CD4-positive, alpha-beta T cell (primary cell): ENCODE results near the gene ACADS. TPM values are rescaled to one million over a fixed set of nuclear protein-coding genes. Genes with fewer than 3 reads are reported as not detected.
A peak's percentile ranks its signal among the peaks of the same experiment; 100 is the strongest.

Experiments used
- ATAC-seq: fragments of 200-7000 bp; cut with Tn5 transposase; one replicate; pipeline ENCODE4 v1.10.0; 2022; ENCODE audit warnings: mild to moderate bottlenecking; ENCODE audit not compliant: poor library complexity
- CTCF ChIA-PET: fragments of 350-600 bp; sonication (Branson Sonifier 250); formaldehyde crosslinking; loops from one replicate; lab custom pipeline; 2021; ENCODE audit warnings: antibody characterized with exemption, inconsistent platforms; lab: Charles Lee
- POLR2A ChIA-PET: fragments of 350-600 bp; sonication (Branson Sonifier 250); formaldehyde crosslinking; loops from one replicate; lab custom pipeline; 2021; ENCODE audit warnings: antibody characterized with exemption, inconsistent platforms; lab: Charles Lee
- DNase-seq, 14 experiments: peaks; one replicate each; pipeline ENCODE4 v3.0.0-alpha.2; 2013 to 2020; ENCODE audit warnings: mixed read lengths in 2 of 14
- H3K27ac ChIP-seq, 2 donors: one replicate each; pipeline versions ENCODE4 v1.5.1 to v1.7.0; 2013; ENCODE audit warnings: low read length in 2 of 2, low read depth in 1 of 2, mild to moderate bottlenecking in 1 of 2
- H3K27me3 ChIP-seq, 2 experiments: 1 replicate in 1 of 2; 2 replicates in 1 of 2; pipeline versions ENCODE4 v1.6.1 to v1.7.0; 2013; ENCODE audit warnings: low read length in 2 of 2, control low read depth in 1 of 2, mild to moderate bottlenecking in 1 of 2, moderate library complexity in 1 of 2; ENCODE audit not compliant: insufficient read depth in 2 of 2, control insufficient read depth in 1 of 2
- H3K36me3 ChIP-seq: one replicate; pipeline ENCODE4 v1.6.1; 2013; ENCODE audit warnings: low read length, control low read depth; ENCODE audit not compliant: insufficient read depth
- H3K4me1 ChIP-seq: one replicate; pipeline ENCODE4 v1.6.1; 2013; ENCODE audit warnings: low read length, control low read depth; ENCODE audit not compliant: insufficient read depth
- H3K4me3 ChIP-seq: one replicate; pipeline ENCODE4 v1.5.1; 2013; ENCODE audit warnings: mild to moderate bottlenecking, low read length, moderate library complexity
- H3K9me3 ChIP-seq, 2 experiments: 1 replicate in 1 of 2; 2 replicates in 1 of 2; pipeline versions ENCODE4 v1.6.1 to v1.7.0; 2013; ENCODE audit warnings: low read length in 2 of 2, mild to moderate bottlenecking in 2 of 2, control low read depth in 1 of 2, moderate library complexity in 1 of 2; ENCODE audit not compliant: control insufficient read depth in 1 of 2, insufficient read depth in 1 of 2
- H3K27ac Mint-ChIP-seq: one replicate; pipeline ENCODE4 v1.8.0; 2020; ENCODE audit warnings: mixed read lengths
- H3K27me3 Mint-ChIP-seq: one replicate; pipeline ENCODE4 v1.8.0; 2021; ENCODE audit warnings: mixed read lengths
- H3K36me3 Mint-ChIP-seq: one replicate; pipeline ENCODE4 v1.8.0; 2021; ENCODE audit warnings: low read depth, mixed read lengths
- H3K4me1 Mint-ChIP-seq: one replicate; pipeline ENCODE4 v1.8.0; 2021; ENCODE audit warnings: low read depth, mixed read lengths
- H3K4me3 Mint-ChIP-seq: one replicate; pipeline ENCODE4 v1.8.0; 2020; ENCODE audit warnings: mild to moderate bottlenecking, mixed read lengths
- H3K9me3 Mint-ChIP-seq: one replicate; pipeline ENCODE4 v1.8.0; 2020; ENCODE audit warnings: mixed read lengths
- CTCF ChIP-seq: fragments of 200-600 bp; IDR thresholded peaks from one replicate; pipeline ENCODE4 v1.8.0; 2022; ENCODE audit warnings: antibody characterized with exemption, mild to moderate bottlenecking
- intact Hi-C, 2 experiments: fragments of 100-400 bp; cut with DNase I in 1 of 2; cut with micrococcal nuclease in 1 of 2; formaldehyde crosslinking; loops; one replicate each; pipeline versions ENCODE4 v1.15.1 to v1.9.0; 2023 to 2025; cut with DNase I, micrococcal nuclease
- total RNA-seq, 174 experiments: library from RNA in 2 of 174; stranded (reverse) in 2 of 174; gene quantifications; one replicate each; pipeline ENCODE4 v1.2.3 and lab custom pipeline; 2021 to 2026

The ACADS gene
- total RNA-seq, 2 experiments from 2014 or later, result 8.9 to 9.2 TPM

DNA sequence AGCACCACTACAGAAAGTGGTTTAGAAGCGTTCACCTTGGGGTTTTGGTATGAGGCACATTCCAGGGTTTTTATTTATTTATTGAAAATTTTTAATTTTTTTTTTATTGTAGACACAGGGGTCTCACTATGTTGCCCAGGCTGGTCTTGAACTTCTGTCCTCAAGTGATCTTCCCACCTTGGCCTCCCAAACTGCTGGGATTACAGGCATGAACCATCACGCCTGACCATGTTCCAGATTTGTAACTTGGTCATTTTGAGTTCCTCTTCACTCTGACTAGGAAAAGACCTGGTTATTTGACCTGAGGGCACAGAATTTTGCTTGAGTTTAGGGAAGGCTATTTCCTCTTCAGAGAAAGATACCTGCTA lies 35.6 kb upstream of the ACADS start:
- no peak for TF ChIP-seq CTCF
- no peak for ATAC-seq
- H3K36me3 Mint-ChIP-seq, result peaks cover 35% of the 10 kb centered on the region
- no peak overlapping the region for H3K27ac ChIP-seq
- H3K36me3 ChIP-seq, result peaks cover 23% of the 10 kb centered on the region
- H3K27me3 ChIP-seq, result no peaks in the 10 kb centered on the region
- H3K27ac Mint-ChIP-seq, result no peak overlapping the region
- intact Hi-C loops, result no loop called here
- ChIA-PET CTCF (no interaction called here), POLR2A (no interaction called here)
- peaks cover 79% of the 10 kb centered on the region for H3K4me1 Mint-ChIP-seq
- peaks cover 39% of the 10 kb centered on the region for H3K4me1 ChIP-seq
- no peaks in the 10 kb centered on the region for H3K9me3 Mint-ChIP-seq
- H3K27me3 Mint-ChIP-seq, result no peaks in the 10 kb centered on the region
- no peak for DNase-seq
- H3K9me3 ChIP-seq, result no peaks in the 10 kb centered on the region
- no peak overlapping the region for H3K4me3 ChIP-seq
- H3K4me3 Mint-ChIP-seq, result peak overlapping the region; percentile 90

GRCh38 chr12:120690978-120691377 lies 34.6 kb upstream of the ACADS start:
- H3K4me3 ChIP-seq, result no peak overlapping the region

GRCh38 chr12:120692524-120693033 lies 33.0 kb upstream of the ACADS start:
- Histone ChIP-seq H3K4me1 (peaks cover 27% of the 10 kb centered on the region), H3K36me3 (peaks cover 48% of the 10 kb centered on the region), H3K4me3 (no peak overlapping the region), H3K27ac (no peak overlapping the region), H3K27me3 (no peaks in the 10 kb centered on the region), H3K9me3 (no peaks in the 10 kb centered on the region)
- Mint-ChIP-seq H3K4me1 (peaks cover 73% of the 10 kb centered on the region), H3K9me3 (no peaks in the 10 kb centered on the region), H3K36me3 (peaks cover 52% of the 10 kb centered on the region), H3K27me3 (no peaks in the 10 kb centered on the region), H3K4me3 (no peak overlapping the region), H3K27ac (peak overlapping the region; percentile 29)
- DNase-seq (no peak), ATAC-seq (no peak)
- CTCF ChIA-PET, result no interaction called here
- no peak for TF ChIP-seq CTCF
- intact Hi-C loops, result no loop called here
- POLR2A ChIA-PET, result interaction anchor here (1.2 kb wide), 1 partner anchor 18 kb away, joined by 4 read pairs; the partner anchor contains the start of gene UNC119B

More at GRCh38 chr12:120690978-120691377, 34.6 kb upstream of the ACADS start:
- H3K36me3 ChIP-seq, result peaks cover 32% of the 10 kb centered on the region
- ChIA-PET POLR2A (no interaction called here), CTCF (no interaction called here)
- H3K9me3 ChIP-seq, result no peaks in the 10 kb centered on the region
- Mint-ChIP-seq H3K9me3 (no peaks in the 10 kb centered on the region), H3K27me3 (no peaks in the 10 kb centered on the region), H3K4me1 (peaks cover 82% of the 10 kb centered on the region), H3K4me3 (no peak overlapping the region), H3K36me3 (peaks cover 44% of the 10 kb centered on the region), H3K27ac (no peak overlapping the region)
- no peak for TF ChIP-seq CTCF
- DNase-seq, result no peak
- no peak overlapping the region for H3K27ac ChIP-seq
- no peak for ATAC-seq
- H3K4me1 ChIP-seq, result peaks cover 31% of the 10 kb centered on the region
- intact Hi-C loops, result no loop called here
- no peaks in the 10 kb centered on the region for H3K27me3 ChIP-seq
